HG03139 (cell line): ENCODE results near the gene PKIG.

Experiments
- ATAC-seq: cut with Tn5 transposase; IDR thresholded peaks from one replicate; pipeline ENCODE4 v1.9.1; 2021; ENCODE audit not compliant: unreplicated experiment

PKIG gene

DNA sequence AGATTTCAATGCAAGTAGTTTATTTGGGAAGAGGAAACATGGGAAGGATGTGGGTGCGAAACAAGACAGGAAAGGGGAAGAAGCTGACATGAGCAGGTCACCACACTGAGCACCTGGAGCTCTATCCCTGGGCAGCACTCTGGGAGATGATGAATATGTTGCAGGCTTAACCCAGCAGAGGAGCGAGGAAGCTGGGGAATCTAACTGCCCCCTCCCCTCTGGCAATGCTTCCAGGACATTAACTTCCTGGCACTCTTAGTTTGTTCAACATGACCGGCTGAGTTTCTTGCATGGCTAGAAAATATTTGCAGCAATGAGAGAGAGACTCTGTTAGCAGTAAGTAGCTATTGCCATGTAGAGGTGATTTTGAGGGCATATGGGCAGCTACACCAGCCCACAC, 74.1 kb downstream of the PKIG start:
- ATAC-seq, result no peak

DNA sequence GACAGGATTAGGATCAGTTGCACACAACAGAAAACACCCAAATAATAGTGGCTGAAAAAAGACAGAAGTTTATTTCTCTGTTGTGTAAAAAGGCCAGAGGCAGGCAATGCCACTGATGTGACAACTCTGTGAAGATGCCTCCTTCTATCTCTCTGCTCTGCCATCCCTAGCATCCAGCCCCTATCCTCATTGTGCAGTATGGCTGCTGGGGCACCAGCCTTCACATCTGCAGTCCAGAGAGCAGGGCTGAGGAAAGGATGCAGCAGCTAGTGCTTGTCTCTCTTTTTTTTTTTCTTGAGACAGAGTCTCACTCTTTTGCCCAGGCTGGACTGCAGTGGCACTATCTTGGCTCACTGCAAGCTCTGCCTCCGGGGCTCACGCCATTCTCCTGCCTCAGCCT, 75.5 kb downstream of the PKIG start:
- no peak for ATAC-seq

DNA sequence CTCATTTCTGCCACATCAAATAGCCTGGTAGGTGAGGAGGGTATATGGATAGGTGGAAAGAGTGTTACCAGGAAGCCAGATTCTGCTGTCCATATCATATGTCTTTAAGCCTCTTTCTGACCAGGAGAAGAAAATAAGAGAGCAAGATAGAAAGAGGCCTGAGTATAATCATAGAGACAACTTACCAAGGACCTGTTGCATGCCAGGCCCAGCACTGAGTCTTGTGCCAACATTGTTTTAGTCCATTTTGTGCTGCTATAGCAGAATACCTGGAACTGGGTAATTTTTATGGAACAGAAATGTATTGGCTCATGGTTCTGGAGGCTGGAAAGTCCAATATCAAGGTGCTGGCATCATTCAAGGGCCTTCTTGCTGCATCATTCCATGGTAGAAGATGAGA, 76.4 kb downstream of the PKIG start:
- no peak for ATAC-seq

DNA sequence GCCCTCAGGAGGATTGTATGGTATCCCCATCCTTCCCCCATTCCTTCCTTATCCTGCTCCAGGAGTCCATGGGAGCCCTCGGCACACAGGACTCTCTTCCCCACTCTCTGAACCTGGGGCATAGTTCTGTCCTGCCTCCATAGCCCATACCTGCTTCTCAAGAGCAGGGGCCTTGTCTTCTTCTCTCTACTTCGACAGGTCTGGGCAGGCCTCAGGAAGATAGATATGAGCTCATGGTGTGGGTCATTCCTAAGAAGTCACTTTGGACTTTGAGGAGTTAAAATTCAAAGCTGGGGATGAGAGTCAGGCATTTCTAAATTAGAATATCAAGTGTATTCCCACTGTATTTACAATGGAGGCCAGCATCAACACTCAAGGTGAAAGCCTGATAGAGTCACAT, 77.6 kb downstream of the PKIG start:
- no peak for ATAC-seq

DNA sequence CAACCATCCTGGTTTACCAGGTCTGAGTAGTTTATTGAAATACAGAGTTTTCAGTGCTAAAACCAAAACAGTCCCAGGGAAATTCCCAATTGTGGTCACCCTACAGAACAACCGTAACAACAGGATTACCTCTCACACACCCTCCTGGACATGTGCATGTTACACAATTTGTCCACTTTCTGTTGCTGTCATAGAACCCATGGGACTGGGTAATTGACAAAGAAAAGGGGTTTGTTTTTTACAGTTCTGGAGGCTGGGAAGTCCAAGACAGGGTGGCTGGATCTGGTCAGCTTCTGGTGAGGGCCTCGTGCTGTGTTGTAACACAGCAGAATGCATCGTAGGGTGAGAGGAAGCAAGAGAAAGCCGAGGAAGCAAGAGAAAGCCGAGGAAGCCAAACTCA, 78.2 kb downstream of the PKIG start:
- no peak for ATAC-seq

DNA sequence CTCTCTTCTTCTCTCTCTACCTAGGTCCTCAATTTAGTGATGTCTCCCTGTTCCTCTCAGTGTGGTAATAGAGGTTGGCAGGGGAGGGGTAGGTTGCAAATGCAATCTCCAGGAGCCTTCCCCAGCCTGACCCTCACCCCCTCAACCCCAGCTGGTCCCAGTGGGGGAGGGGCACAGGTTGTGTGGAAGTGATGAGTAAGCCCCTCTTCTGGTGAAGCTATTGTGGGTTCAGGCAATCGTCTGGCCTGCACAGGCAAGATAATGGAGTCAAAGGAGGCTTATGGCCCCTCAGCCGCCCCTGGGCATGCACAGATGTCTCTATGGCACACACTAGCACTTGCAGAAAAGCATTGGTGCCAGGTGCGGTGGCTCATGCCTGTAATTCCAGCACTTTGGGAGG, 79.9 kb downstream of the PKIG start:
- ATAC-seq, result no peak

DNA sequence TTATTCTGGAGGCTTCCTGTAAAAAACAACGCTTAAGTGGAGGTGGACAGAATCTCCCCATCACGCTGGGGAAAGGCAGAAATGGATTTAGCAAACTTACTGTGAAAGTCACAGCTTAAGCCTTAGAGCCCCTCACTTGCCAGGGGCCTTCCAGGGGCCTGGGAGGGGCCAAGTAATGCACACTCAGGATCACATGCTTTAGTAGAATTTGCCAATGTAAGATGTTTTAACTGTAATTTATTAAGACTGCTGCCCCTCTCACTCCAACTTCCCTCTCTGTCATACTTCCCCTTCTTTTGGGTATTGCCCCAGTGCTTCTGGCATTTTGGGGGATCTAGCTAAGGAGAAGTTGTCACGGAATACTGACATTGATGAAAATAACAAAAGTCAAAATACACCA, 81.8 kb downstream of the PKIG start:
- ATAC-seq, result no peak

DNA sequence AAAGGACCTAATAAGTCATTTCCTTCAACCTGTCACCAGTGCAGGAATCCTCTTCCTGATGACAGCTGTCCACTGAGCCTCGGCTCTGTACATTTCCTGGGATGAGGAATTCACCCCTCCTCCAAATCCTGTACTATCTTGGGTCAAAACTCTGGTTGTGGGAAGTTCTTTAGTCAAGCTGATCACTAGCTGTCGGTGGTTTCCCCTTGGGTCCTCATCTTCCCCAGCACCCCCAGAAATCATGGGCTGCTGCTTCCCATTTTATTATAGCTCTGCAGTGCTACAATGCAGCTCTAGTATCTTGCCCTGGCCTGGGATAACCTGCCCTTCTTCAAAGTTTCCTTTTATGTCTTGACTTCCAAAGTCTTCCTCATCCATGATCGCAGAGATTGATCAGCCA, 83.7 kb downstream of the PKIG start:
- ATAC-seq, result no peak
